Measurements from ENCODE around the gene ZNF224. TPM values are rescaled to one million over a fixed set of nuclear protein-coding genes. Genes with fewer than 3 reads are reported as not detected.

The ZNF224 gene
- total and polyA plus RNA-seq, 12 donors: 5.1 to 27.8 (median 13.3) TPM

DNA sequence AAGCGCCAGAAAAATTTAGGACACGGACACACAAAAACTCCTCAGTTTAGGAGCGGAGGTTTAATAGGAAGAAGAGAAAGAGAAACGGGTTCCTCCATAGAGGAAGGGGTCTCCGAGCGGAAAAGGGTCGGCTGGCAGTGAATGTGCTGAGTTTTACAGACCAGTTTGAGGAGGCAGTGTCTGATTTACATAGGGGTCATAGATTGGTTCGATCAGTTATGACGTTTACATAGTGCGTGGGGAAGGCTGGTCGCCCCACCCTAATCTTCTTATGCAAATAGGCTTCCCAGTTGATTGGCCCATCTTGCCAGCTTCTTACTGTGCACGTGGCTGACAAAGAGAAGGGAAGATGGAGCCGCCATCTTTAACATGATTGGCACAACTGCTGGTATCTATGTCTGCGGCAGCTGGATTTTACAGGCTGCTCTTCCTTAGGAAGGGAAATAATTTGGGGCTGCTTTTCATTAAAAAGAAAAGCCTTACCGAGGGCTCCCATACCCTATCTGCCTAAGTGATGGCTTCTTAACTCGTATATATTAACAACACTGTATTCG, 17.8 kb downstream of the ZNF224 start:
- TF ChIP-seq, protein P1, sequence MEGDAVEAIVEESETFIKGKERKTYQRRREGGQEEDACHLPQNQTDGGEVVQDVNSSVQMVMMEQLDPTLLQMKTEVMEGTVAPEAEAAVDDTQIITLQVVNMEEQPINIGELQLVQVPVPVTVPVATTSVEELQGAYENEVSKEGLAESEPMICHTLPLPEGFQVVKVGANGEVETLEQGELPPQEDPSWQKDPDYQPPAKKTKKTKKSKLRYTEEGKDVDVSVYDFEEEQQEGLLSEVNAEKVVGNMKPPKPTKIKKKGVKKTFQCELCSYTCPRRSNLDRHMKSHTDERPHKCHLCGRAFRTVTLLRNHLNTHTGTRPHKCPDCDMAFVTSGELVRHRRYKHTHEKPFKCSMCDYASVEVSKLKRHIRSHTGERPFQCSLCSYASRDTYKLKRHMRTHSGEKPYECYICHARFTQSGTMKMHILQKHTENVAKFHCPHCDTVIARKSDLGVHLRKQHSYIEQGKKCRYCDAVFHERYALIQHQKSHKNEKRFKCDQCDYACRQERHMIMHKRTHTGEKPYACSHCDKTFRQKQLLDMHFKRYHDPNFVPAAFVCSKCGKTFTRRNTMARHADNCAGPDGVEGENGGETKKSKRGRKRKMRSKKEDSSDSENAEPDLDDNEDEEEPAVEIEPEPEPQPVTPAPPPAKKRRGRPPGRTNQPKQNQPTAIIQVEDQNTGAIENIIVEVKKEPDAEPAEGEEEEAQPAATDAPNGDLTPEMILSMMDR (IDR thresholded peaks at IDR 0.05): no peak
- DNase-seq (no peak), ATAC-seq (peak in 1 of 8 donors; percentile 45)
- peaks cover 0 to 52% (median 30%) of the 10 kb centered on the region in 11 donors for H3K9me3 ChIP-seq
- intact Hi-C loops (cut with DNase I): loop anchor here in 7 of 10 donors (2.0 to 10.0 kb wide), 14 partner anchors 17 to 193 kb away; partner anchors contain the start of genes ZNF226 (in 3 of the 7), ZNF235 (in 3 of the 7), ZNF223 (in 2 of the 7) and ZNF224 (in 2 of the 7)
- H3K4me1 ChIP-seq: peaks cover 0 to 31% (median 19%) of the 10 kb centered on the region in 9 donors
- no peak overlapping the region for H3K27ac ChIP-seq
- no peaks in the 10 kb centered on the region for H3K27me3 ChIP-seq
- H3K36me3 ChIP-seq: peaks cover 0 to 41% (median 21%) of the 10 kb centered on the region in 9 donors
- WGBS, 2 donors: 9 to 11% methylated on average over 17 of the region's 17 CpGs
- H3K4me3 ChIP-seq: peak overlapping the region in 9 of 10 donors; percentile 56 to 85 (median 74)

GRCh38 chr19:44112802-44113137, 18.6 kb downstream of the ZNF224 start:
- H3K27me3 ChIP-seq: no peaks in the 10 kb centered on the region
- H3K36me3 ChIP-seq: peaks cover 0 to 41% (median 21%) of the 10 kb centered on the region in 9 donors
- H3K9me3 ChIP-seq: peaks cover 0 to 44% (median 23%) of the 10 kb centered on the region in 11 donors
- intact Hi-C loops (cut with DNase I): loop anchor here in 8 of 10 donors (1.0 to 10.0 kb wide), 19 partner anchors 17 to 192 kb away; partner anchors contain the start of genes ZNF224 (in 3 of the 8), ZNF226 (in 3 of the 8), ZNF235 (in 3 of the 8) and ZNF155 (in 2 of the 8)
- H3K27ac ChIP-seq: peak overlapping the region in 9 of 10 donors; percentile 25 to 88 (median 71)
- DNase-seq (no peak), ATAC-seq (peak in 1 of 8 donors; percentile 15)
- TF ChIP-seq, protein P1 (IDR thresholded peaks at IDR 0.05): no peak
- 0% methylated on average over 11 of the region's 11 CpGs for WGBS, 2 donors
- peak overlapping the region; percentile 44 to 85 (median 73) for H3K4me3 ChIP-seq
- H3K4me1 ChIP-seq: peaks cover 0 to 31% (median 19%) of the 10 kb centered on the region in 9 donors

- 0 to 1% methylated on average over 44 of the region's 44 CpGs for WGBS, 2 donors
- DNase-seq: peak; percentile 87 to 99
- H3K4me1 ChIP-seq: peaks cover 0 to 31% (median 19%) of the 10 kb centered on the region in 9 donors
- peak; percentile 98 to 100 (median 99) for ATAC-seq
- H3K27me3 ChIP-seq: no peaks in the 10 kb centered on the region
- peak within 1 kb of the TSS; percentile 44 to 85 (median 73) for H3K4me3 ChIP-seq
- H3K27ac ChIP-seq: peak within 1 kb of the TSS in 9 of 10 donors; percentile 37 to 88 (median 84)
- TF ChIP-seq, protein P1 (IDR thresholded peaks at IDR 0.05): peak in 2 of 9 donors; percentile 4 to 24
- peaks cover 0 to 41% (median 23%) of the 10 kb centered on the region in 9 donors for H3K36me3 ChIP-seq
- intact Hi-C loops (cut with DNase I): loop anchor here in 8 of 10 donors (1.0 to 10.0 kb wide), 19 partner anchors 18 to 192 kb away; partner anchors contain the start of genes ZNF224 (in 3 of the 8), ZNF226 (in 3 of the 8), ZNF235 (in 3 of the 8) and ZNF155 (in 2 of the 8)
- peaks cover 0 to 40% (median 18%) of the 10 kb centered on the region in 11 donors for H3K9me3 ChIP-seq
Observed at GRCh38 chr19:44113138-44113783, 19.1 kb downstream of the ZNF224 start, which contains the start of gene ZNF225. Gene ZNF225, plus strand, starts transcription at chr19:44113399. Its CDS starts 2,429 bp downstream, at chr19:44115828.

Data from heart right ventricle (tissue), 16 donors.